GM19193 (cell line): ENCODE measurements around the gene CARD16.

Experiments
- POLR2A ChIP-seq: IDR thresholded peaks from 4 replicates; pipeline ENCODE4 v1.6.1; 2011; ENCODE audit not compliant: insufficient read depth, insufficient read length; ENCODE audit errors: extremely low read depth

The CARD16 gene

GRCh38 chr11:105004021-105004420, 41.1 kb downstream of the CARD16 start:
- no peak for TF ChIP-seq POLR2A

GRCh38 chr11:105003151-105003550, 42.0 kb downstream of the CARD16 start:
- TF ChIP-seq POLR2A, result no peak

GRCh38 chr11:105000797-105001196, 44.3 kb downstream of the CARD16 start:
- no peak for TF ChIP-seq POLR2A

GRCh38 chr11:105000167-105000566, 45.0 kb downstream of the CARD16 start:
- TF ChIP-seq POLR2A, result no peak

GRCh38 chr11:104999721-105000120, 45.4 kb downstream of the CARD16 start:
- TF ChIP-seq POLR2A, result no peak

- TF ChIP-seq POLR2A, result no peak
Observed at GRCh38 chr11:104997288-104997687, 47.8 kb downstream of the CARD16 start.

GRCh38 chr11:104995001-104995408, 50.1 kb downstream of the CARD16 start:
- no peak for TF ChIP-seq POLR2A

GRCh38 chr11:104992781-104993180, 52.4 kb downstream of the CARD16 start:
- no peak for TF ChIP-seq POLR2A

GRCh38 chr11:104991994-104992393, 53.1 kb downstream of the CARD16 start:
- TF ChIP-seq POLR2A, result no peak
